Thoracic aorta (tissue), 2 donors: ENCODE measurements around the gene PRKX. TPM values are rescaled to one million over a fixed set of nuclear protein-coding genes. Genes with fewer than 3 reads are reported as not detected.

ENCODE experiments used
- ATAC-seq: fragments of 150-250 bp; one replicate; pipeline ENCODE4 v1.8.0; 2017; ENCODE audit warnings: low read depth; ENCODE audit not compliant: insufficient number of reproducible peaks, low FRiP score
- DNase-seq: peaks from one replicate; pipeline ENCODE4 v3.0.0-alpha.2; 2020; ENCODE audit warnings: low spot score
- H3K27ac ChIP-seq, 2 donors: fragments of 200-600 bp; sonication (generic); 1 replicate in 1 of 2; 2 replicates in 1 of 2; pipeline ENCODE4 v1.5.1; 2016; ENCODE audit warnings: mild to moderate bottlenecking in 2 of 2, moderate library complexity in 2 of 2
- H3K27me3 ChIP-seq: fragments of 200-600 bp; sonication (generic); replicated peaks from 2 replicates; pipeline ENCODE4 v1.6.0; 2016; ENCODE audit warnings: mild to moderate bottlenecking; ENCODE audit not compliant: insufficient read depth
- H3K36me3 ChIP-seq: fragments of 200-600 bp; sonication (generic); one replicate; pipeline ENCODE4 v1.5.1; 2016
- H3K4me1 ChIP-seq, 2 donors: fragments of 200-600 bp; sonication (generic); 1 replicate in 1 of 2; 2 replicates in 1 of 2; pipeline versions ENCODE4 v1.5.1 to v1.6.0; 2016; ENCODE audit warnings: low read depth in 2 of 2, mild to moderate bottlenecking in 1 of 2; ENCODE audit not compliant: control insufficient read depth in 1 of 2
- H3K4me3 ChIP-seq: fragments of 200-600 bp; sonication (generic); 2 replicates; pipeline ENCODE4 v1.5.1; 2016; ENCODE audit warnings: mild to moderate bottlenecking
- H3K9me3 ChIP-seq: fragments of 200-600 bp; sonication (generic); 2 replicates; pipeline ENCODE4 v1.5.1; 2016
- total RNA-seq, 2 donors: library from RNA; depleted of rRNA; stranded (reverse); fragments of >200 nt; gene quantifications; one replicate each; pipeline versions ENCODE4 v1.1.0 to v1.2.3, GENCODE V29; 2016
- TF ChIP-seq, protein P1 (sequence below): fragments of 200-600 bp; sonication (generic); IDR thresholded peaks from one replicate; pipeline ENCODE4 v1.5.1; 2019; ENCODE audit warnings: antibody characterized with exemption

The PRKX gene
- total RNA-seq, 2 donors from 2014 or later, result 8.1 to 54.3 TPM

DNA sequence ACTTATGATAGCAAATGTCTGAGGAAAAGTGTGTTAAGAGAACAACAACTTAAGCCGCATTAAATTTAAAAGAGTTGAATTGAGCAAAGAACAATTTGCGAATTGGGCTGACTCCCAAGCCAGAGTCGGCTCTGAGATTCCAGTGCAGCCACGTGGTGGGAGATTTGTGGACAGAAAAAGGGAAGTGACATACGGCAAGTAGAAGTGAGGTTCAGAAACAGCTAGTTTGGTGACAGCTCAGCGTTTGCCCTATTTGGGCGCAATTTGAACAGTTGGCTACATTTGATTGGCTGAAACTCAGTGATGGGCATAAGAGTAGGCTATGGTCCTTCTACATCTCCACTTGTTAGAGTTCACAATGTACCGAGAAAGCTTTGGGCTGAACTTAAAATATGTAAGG, 124.0 kb downstream of the PRKX start:
- ATAC-seq (no peak), DNase-seq (no peak)
- H3K27me3 ChIP-seq, result no peaks in the 10 kb centered on the region
- TF ChIP-seq, protein P1, sequence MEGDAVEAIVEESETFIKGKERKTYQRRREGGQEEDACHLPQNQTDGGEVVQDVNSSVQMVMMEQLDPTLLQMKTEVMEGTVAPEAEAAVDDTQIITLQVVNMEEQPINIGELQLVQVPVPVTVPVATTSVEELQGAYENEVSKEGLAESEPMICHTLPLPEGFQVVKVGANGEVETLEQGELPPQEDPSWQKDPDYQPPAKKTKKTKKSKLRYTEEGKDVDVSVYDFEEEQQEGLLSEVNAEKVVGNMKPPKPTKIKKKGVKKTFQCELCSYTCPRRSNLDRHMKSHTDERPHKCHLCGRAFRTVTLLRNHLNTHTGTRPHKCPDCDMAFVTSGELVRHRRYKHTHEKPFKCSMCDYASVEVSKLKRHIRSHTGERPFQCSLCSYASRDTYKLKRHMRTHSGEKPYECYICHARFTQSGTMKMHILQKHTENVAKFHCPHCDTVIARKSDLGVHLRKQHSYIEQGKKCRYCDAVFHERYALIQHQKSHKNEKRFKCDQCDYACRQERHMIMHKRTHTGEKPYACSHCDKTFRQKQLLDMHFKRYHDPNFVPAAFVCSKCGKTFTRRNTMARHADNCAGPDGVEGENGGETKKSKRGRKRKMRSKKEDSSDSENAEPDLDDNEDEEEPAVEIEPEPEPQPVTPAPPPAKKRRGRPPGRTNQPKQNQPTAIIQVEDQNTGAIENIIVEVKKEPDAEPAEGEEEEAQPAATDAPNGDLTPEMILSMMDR, result no peak
- no peak overlapping the region for H3K27ac ChIP-seq
- no peaks in the 10 kb centered on the region for H3K9me3 ChIP-seq
- H3K4me3 ChIP-seq, result no peak overlapping the region
- H3K36me3 ChIP-seq, result no peaks in the 10 kb centered on the region
- H3K4me1 ChIP-seq, result no peaks in the 10 kb centered on the region

DNA sequence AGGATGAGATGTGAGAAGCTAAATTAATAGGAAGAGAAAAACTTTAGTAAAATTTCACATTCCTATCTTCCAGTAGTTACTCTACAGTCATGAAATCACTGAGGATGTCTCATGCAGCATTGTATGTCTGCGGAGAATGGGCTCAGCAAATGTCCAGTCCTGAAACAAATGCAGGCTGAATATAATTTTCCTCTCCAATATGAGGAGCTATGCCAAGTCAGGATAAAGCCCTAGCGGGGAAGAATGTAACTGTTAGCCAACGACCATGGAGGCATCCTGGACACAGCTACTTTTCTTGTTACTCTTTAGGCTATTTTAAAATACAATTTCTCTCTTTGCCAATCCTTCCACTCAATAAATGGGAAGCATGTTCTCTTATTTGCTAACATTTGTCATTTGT, 127.7 kb downstream of the PRKX start:
- no peaks in the 10 kb centered on the region for H3K9me3 ChIP-seq
- no peaks in the 10 kb centered on the region for H3K4me1 ChIP-seq
- no peak for DNase-seq
- H3K27ac ChIP-seq, result no peak overlapping the region
- H3K36me3 ChIP-seq, result no peaks in the 10 kb centered on the region
- TF ChIP-seq, protein P1, result no peak
- ATAC-seq, result no peak
- H3K4me3 ChIP-seq, result no peak overlapping the region
- H3K27me3 ChIP-seq, result no peaks in the 10 kb centered on the region

DNA sequence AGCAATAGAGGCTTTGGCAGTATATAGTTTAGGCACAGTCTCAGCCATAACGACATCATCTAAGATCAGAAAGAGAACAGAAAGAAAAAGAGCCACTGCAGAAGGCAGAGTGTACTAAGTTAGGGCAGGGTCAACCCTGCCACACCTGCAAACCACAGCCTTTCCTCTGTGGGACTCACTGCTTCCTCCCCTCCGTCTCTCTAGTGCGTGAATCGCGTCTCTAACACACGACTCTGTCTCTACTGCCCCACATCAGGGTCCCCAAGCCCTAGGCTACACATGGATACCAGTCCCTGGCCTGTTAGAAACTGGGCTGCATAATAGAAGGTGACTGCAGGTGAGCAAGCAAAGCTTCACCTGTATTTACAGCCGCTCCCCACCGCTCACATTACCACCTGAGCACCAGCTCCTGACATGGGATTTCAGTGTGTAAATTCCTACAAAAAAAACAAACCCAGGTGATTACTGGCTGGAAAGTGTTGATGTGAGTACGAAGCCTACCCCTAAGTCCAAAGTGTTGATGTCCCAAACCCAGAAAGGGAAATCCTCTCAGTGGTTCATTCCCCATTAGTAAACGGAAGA, 128.9 kb downstream of the PRKX start:
- no peak overlapping the region for H3K4me3 ChIP-seq
- H3K9me3 ChIP-seq, result no peaks in the 10 kb centered on the region
- ATAC-seq (no peak), DNase-seq (no peak)
- H3K27ac ChIP-seq, result no peak overlapping the region
- H3K27me3 ChIP-seq, result no peaks in the 10 kb centered on the region
- TF ChIP-seq, protein P1, result no peak
- H3K36me3 ChIP-seq, result no peaks in the 10 kb centered on the region
- H3K4me1 ChIP-seq, result no peaks in the 10 kb centered on the region

DNA sequence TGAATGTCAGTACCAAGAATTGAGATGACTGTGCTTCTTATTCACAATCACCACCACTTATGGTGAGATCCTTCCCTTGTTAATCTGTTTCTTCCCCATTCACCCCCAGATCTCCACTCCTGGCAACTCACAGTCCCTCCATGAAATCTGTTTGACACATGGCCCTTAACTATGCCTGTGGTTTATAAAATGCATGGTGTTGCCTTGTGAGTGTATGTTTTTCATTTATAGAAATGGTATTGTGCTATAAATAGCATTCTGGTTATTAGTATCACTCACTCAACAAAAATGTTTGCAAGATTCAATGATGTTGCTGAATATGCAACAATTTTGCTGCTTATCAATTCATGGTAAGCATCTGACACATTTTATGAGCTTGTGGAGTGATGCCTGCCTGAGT, 131.0 kb downstream of the PRKX start:
- no peak overlapping the region for H3K4me3 ChIP-seq
- no peak for ATAC-seq
- no peak for DNase-seq
- no peaks in the 10 kb centered on the region for H3K27me3 ChIP-seq
- no peaks in the 10 kb centered on the region for H3K9me3 ChIP-seq
- no peaks in the 10 kb centered on the region for H3K36me3 ChIP-seq
- no peaks in the 10 kb centered on the region for H3K4me1 ChIP-seq
- TF ChIP-seq, protein P1, result no peak
- no peak overlapping the region for H3K27ac ChIP-seq

DNA sequence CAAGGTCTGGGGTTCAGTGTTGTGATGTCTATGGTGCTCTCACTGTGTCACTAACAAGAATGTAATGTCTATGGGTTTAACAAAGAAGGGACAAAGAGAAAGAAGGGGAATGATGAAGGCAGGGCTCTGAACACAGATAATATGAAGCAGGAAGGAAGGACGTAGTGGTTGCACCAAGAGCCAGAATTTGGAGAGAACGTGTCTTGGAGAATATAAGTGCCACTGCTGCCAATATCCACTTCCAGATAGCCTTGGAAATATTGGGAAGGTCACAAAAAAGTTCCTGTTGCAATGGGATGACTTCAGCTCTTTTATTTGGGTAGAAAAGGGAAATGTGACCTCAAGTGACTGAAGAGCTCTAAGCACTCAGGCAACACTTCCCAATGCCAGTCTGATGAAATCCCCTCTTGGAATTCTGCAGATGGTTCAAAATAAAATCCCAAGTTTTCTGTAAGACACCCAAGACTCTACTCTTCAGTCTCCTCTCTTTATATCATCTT, 131.8 kb downstream of the PRKX start:
- H3K4me1 ChIP-seq, result no peaks in the 10 kb centered on the region
- no peaks in the 10 kb centered on the region for H3K9me3 ChIP-seq
- TF ChIP-seq, protein P1, result no peak
- H3K27ac ChIP-seq, result no peak overlapping the region
- DNase-seq, result no peak
- ATAC-seq, result no peak
- no peaks in the 10 kb centered on the region for H3K27me3 ChIP-seq
- no peak overlapping the region for H3K4me3 ChIP-seq
- no peaks in the 10 kb centered on the region for H3K36me3 ChIP-seq
